GM19328 (cell line): ENCODE data around the gene CMSS1.
"Not testable (repeated sequence)": the region's sequence is repeated elsewhere in the genome, so short reads cannot be mapped to it uniquely, and the experiment has no call there.

Experiments
- ATAC-seq: cut with Tn5 transposase; IDR thresholded peaks from one replicate; pipeline ENCODE4 v1.9.1; 2021; ENCODE audit warnings: mild to moderate bottlenecking, moderate library complexity; ENCODE audit not compliant: unreplicated experiment

The CMSS1 gene

DNA sequence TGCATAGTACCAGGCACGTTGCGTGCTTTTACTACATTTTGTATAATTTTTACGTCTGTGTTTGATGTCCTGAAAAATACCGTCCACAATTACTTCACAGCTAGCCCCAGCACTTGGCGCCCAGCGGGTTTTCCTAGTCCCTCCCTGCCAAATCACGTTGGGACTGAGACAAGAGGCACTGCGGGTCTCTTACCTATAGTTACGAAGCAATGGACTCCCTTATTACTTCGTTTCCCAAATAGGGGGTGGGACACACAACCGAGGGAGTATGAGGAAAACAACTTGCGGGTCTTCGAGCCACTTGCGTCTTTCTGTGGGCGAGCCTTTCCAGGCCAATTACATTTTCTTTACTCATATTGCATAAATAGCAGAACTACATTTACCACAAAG is 620 bp upstream of the CMSS1 start:
- no peak for ATAC-seq

- no peak for ATAC-seq
Observed at GRCh38 chr3:99818818-99819217, 1.2 kb downstream of the CMSS1 start.

DNA sequence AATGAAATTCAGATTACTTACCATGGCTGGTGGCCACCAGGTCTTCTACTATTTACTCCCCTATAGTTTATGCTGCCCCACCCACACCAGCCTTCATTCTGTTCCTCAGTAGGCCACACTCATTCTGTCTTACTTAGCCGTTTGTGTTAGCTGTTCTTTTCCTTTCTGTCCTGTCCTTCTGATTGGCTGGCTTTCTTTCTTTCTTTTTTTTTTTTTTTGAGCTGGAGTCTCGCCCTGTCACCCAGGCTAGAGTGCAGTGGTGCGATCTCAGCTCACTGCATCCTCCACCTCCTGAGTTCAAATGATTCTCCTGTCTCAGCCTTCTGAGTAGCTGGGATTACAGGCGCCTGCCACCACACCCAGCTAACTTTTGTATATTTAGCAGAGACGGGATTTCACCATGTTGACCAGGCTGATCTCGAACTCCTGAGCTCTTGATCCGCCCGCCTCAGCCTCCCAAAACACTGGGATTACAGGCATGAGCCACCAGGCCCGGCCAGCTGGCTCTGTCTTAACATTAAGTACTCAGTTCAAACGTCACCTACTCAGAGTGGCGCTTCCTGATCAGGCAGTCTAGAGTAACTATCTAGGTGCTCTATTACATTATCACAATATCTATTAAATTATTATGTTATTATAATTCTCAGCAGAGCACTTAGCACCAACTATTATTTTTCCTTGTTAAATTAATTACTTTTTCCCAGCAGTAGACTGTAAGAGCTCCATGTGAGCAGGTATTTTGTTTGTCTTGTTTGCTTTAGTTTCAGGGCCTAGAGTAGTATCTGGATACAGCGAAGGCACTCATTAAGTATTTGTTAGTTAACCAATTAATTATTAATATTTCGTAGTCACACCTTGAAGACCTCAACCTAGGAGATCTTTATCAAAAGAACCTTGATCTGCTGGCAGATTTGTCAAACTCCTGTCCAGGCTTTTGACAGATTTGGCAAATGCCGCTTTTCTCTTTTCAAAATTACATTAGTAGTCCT is 6.4 kb downstream of the CMSS1 start:
- no peak for ATAC-seq

DNA sequence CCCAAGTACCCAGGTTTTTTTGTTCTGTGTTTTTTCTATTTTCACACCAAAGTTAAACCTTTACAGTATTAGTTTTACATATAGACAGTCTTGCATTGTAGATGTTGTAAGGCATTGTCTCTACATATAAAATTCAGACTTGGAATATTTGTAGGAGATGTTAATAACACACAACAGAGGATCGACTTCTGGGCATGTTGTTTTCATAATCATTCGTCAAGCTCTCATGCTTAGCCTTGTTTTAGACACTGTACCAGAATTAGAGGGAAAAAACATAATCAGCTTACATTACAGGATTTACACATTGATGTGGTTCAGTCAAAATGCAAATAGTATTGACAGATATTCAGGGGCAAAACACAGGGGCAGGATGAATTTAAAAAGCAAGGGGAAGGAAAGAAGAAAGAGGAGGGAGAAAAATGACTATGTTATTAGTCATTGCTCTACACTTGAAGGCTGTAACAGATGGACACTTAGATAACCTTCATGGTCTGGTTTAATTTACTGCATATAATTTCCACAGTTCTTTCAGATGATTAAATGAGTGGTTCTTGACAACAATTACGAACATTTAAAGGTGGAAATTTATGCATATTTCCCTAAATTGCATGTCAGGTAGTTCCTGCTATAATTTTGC is 7.5 kb downstream of the CMSS1 start:
- no peak for ATAC-seq

DNA sequence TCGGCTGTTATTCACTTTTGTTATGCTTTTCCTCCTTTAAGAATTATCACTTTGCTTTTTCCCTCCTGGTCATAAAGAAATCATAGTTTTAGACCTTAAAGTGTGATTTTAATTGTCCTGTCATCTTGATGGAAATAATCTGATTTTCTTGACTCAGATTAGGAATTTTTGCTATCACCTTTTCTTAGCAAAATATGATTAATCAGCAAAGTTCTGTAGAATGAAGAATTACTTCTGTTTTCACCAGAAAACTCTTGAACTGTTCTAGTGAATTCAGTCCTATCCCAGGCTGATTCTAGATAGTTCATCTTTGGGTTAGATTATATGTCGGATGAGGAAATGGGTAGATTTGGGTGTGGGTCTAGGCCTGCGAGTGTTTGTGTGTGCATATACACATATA is 12.2 kb downstream of the CMSS1 start:
- ATAC-seq, result no peak

GRCh38 chr3:99833617-99834205 is 16.0 kb downstream of the CMSS1 start:
- no peak for ATAC-seq

DNA sequence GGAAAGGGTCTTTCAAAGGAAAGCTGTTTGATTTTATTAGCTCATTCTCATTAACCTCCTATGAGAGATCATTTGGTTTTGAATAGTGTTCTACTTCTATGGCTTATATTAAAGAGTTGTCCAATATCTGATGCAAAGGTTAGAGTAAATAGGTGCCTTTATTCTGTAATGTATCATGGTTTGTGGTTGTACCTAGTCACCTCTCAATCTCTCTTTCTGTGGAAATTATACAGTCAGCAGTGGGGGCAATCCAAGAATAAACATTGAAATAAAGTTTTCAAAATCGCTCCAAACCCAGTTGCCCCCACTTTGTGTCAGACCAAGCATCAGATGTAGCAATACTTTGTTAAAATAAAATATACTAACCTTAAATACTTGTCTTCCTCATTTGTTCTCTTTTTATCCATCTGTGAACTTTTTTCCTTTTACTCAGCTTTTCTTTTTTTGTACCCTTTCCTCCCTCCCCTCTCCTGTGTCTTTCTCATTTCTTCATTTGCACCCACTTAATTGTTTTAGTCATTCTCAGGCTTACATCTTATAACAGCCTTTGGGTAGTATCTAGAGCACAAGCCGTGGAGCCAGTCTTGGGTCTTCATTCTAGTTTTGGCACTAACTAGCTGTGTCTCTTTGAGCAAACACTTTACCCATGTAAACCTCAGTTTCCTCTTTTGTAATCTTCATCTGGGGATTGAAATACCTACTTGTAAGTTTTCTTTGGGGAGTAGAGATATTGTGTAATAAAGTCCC is 16.7 kb downstream of the CMSS1 start:
- no peak for ATAC-seq

DNA sequence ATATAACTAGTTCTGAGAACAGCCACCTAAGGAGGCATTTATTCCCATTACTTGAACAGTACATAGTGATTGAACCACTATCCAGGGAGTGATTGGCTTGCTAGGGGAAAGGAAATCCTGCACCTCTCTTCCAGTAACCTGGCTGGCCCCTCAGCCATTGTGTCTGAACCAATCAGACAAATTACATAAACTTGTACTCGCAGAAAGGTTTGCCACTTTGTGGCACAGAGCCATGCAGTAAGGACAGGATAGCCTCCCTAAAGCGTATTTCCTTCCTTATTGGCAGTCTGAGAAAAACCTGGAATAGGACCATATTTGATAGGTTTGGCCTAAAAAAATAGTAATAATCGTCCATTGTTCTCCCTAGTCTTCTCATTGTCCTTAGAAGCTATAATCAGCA is 19.0 kb downstream of the CMSS1 start:
- no peak for ATAC-seq

DNA sequence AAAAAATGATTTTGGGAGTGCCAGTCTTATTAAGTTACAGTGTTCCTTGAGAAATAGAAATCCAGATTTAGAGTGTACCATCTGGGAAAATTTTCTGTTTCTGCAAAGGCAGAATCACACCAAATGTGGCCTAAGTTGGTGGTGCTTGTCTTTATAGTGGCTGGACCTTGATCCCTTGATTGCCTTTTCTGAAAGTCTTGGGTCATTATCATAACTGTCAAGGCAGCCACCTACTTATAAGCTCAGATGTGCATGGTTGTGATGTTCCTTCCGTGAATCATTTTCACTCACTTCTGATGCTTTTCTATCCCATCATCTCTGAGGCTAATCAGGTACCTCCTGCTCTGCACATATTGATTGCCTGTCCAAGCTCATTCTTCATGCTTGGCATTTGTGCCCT is 20.1 kb downstream of the CMSS1 start:
- no peak for ATAC-seq

GRCh38 chr3:99838755-99839154 is 21.1 kb downstream of the CMSS1 start:
- ATAC-seq, result no peak

GRCh38 chr3:99839613-99840012 is 22.0 kb downstream of the CMSS1 start:
- no peak for ATAC-seq

DNA sequence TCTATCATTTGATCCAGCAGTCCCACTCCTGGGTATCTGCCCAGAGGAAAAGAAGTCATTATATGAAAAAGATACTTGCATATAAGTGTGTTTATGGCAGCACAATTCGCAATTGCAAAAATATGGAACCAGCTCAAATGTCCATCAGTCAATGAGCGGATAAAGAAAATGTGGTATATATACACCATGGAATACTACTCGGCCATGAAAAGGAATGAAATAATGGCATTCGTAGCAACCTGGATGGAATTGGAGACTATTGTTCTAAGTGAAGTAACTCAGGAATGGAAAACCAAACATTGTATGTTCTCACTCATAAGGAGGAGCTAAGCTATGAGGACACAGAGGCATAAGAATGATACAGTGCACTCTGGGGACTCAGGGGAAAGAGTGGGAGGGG is 24.3 kb downstream of the CMSS1 start:
- not testable (repeated sequence) for ATAC-seq

GRCh38 chr3:99842826-99843589 is 25.3 kb downstream of the CMSS1 start:
- ATAC-seq, result no peak

DNA sequence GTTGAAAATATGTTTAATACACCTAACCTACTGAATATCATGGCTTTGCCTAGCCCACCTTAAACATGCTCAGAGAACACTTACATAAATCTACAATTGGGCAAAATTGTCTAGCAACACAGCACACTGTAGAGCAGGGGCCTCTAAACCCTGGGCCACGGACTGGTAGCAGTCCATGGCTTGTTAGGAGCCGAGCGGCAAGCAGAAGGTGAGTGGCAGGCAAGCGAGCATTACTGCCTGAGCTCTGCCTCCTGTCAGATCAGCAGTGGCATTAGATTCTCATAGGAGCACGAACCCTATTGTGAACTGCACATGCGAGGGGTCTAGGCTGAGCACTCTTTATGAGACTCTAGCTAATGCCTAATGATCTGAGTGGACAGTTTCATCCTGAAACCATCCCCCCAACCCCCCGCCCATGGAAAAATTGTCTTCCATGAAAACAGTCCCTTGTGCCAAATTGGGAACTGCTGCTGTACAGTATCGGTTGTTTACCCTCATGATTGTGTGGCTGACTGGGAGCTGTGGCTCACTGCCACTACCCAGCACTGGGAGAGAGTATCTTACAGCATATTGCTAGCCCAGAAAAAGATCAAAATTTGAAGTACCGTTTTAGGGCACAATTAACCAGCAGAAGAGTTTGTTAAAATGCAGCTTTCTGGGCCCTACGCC is 26.1 kb downstream of the CMSS1 start:
- no peak for ATAC-seq

DNA sequence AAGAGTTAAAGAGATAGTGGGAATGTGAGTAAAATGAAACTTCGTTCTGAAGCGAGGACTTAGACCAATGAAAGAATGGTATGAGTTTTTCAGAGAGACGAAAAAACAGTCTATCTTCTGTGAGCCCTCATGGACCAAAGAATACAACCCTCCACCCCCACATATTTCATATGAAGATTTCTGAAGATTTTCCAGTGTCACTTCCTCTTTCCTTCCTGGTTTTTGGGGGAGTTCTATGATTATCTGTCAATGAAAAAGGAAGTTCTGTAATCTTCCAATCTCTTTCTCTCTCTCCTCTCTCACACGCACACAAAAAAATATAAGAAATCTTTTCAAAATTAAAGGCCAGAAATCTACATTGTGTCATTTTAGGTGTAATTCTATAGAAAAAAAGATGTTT is 27.7 kb downstream of the CMSS1 start:
- no peak for ATAC-seq

GRCh38 chr3:99845999-99846398 is 28.3 kb downstream of the CMSS1 start:
- ATAC-seq, result no peak

DNA sequence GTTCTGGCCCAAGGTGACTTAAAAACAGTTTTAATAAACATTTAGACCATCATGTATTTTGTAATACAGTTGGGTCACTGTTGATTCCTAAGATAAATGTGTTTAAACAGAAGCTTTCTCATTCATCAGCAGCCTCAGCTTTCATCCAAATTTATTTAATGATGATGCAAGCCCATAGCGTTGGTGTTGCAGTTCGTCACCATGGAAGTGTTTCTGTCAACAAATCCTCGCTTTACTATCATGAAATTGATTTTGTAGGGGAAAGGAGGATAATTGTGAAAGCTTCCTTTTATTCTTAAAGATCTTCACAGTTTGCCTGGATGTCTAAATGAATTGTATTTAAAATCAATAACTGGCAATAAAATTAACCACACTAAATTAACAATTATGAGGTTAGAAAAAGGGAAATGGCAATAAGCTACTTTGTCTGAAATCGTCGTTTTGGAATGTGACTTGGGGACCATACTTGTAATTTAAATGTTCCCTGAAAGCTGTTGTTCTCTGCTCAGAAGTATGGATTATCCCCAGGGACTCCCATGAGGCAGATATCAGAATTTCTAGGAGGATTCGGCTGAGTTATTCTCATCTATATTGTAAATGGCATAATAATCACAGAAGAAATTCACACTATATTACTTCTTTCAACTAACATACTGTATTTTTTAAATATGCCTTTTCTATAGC is 29.0 kb downstream of the CMSS1 start:
- no peak for ATAC-seq

- ATAC-seq, result no peak
Observed at GRCh38 chr3:99848433-99848832, 30.8 kb downstream of the CMSS1 start.

GRCh38 chr3:99850608-99851007 is 32.9 kb downstream of the CMSS1 start:
- ATAC-seq, result no peak
